COLO668 (cell line): ENCODE results near the gene WAS.
"Not testable (repeated sequence)": the region's sequence is repeated elsewhere in the genome, so short reads cannot be mapped to it uniquely, and the experiment has no call there.

ENCODE experiments used
- DNase-seq: peaks from one replicate; lab custom pipeline; 2025; ENCODE audit not compliant: unreplicated experiment; lab: John Stamatoyannopoulos, UW

WAS gene

DNA sequence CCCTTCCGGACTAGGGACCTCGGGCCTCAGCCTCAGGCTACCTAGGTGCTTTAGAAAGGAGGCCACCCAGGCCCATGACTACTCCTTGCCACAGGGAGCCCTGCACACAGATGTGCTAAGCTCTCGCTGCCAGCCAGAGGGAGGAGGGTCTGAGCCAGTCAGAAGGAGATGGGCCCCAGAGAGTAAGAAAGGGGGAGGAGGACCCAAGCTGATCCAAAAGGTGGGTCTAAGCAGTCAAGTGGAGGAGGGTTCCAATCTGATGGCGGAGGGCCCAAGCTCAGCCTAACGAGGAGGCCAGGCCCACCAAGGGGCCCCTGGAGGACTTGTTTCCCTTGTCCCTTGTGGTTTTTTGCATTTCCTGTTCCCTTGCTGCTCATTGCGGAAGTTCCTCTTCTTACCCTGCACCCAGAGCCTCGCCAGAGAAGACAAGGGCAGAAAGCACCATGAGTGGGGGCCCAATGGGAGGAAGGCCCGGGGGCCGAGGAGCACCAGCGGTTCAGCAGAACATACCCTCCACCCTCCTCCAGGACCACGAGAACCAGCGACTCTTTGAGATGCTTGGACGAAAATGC lies at the start of gene WAS:
Gene WAS, plus strand, starts transcription at position 389 of the 572 bp plus-strand sequence. Its CDS starts 55 bp downstream, at position 444.
- no peak for DNase-seq

DNA sequence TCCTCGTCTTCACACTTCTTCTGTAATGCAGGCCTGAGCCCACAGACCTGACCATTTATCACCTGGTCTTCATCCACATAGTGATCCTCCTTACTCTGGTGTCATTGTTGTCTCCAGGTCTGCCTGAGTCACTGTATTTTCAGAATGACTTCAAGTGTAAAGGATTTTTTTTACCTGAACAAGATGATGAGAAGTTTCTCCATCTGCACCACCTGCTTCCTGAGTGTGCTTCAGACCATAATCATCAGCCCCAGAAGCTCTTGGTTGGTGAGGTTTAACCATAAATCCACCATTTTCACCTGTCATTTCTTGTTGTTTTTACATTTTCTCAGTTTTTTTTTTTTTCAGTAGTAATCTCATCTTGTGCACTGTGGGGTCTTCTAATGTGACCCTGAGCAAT lies 47.3 kb upstream of the WAS start:
- no peak for DNase-seq

DNA sequence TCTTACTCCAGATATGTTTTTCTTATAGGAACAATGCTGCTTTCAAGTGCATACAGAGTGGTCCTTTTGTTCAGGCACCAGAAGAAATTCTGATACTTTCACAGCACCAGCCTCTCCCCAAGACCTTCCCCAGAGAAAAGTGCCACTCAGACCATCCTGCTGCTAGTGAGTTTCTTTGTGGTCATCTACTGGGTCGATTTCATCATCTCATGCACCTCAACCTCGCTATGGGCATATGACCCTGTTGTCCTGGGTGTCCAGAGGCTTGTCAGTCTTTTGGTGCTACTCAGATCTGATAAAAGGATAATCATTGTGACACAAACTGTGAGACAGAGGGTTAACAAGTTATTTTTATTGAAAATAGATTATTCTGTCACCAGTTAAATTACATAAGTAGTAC lies 46.8 kb upstream of the WAS start:
- DNase-seq, result no peak

DNA sequence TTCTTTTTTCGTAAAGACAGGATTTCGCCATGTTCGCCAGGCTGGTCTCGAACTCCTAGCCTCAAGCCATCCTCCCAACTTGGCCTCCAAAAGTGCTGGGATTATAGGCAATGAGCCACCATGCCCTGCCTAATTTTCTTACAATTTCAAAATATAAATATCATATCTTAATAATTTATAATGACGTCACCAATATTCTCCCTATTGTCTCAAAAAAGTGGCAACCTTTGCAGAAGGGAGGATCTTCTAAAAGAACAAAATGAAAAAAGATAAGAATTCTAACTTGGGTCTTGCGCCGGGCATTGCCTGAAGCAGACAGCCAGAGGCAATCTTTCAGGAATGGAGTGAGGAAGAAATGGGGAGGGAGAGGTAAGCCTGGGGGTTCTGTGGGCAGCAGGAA lies 37.9 kb upstream of the WAS start:
- DNase-seq, result no peak

DNA sequence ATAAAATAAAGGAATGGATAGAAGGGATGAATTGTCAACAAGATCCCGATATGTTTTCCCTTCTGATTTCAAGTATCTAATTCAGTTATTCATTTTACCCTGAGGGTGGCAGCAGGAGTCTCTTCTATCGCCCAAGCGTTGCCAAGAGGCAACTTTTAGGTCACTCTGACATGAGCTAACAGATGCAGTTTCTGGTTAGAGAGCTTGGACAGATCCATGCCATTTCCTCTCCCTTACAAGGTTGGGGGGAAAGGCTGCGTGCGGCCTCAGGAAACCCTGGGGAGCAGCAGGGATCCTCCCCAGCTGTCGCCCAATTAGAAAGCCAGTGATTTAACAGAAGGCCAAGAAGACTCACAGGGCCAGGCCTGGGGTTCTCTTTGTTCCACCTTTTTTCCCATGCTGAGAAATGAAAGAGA lies 35.3 kb upstream of the WAS start:
- DNase-seq, result peak; percentile 3

DNA sequence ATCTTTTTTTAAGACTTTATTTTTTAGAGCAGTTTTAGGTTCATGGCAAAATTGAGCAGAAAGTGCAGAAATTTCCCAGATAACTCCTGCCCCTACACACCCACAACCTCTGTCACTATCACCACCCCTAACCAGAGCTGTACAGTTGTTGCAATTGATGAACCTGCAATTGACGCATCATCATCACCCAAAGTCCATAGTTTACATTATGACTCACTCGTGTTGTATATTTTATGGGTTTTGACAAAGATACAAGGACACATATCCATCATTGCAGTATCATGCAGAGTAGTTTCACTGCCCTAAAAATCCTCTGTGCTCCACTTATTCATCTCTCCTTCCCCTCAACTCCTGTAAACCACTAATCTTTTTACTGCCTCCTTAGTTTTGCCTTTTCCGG lies 34.5 kb upstream of the WAS start:
- DNase-seq, result no peak

DNA sequence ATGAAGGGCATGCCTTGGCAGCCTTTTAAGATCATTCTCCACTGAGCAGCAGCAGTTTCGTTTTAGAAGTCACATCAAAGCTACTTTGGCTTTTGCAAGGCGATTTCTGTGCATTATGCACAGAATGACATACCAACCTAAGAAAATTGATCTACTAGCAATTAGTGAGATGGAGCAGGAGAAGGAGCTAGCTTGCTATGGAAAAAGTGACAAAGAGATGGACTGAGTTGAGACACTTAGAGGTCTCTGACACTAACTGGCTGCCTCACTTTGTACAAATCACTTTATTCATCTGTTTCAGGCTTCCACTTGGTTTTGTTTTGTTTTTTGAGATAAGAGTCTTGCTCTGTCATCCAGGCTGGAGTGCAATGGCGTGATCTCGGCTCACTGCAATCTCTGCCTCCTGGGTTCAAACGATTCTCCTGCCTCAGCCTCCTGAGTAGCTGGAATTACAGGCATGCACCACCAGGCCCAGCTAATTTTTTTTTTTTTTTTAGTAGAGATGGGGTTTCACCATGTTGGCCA lies 31.5 kb upstream of the WAS start:
- not testable (repeated sequence) for DNase-seq

DNA sequence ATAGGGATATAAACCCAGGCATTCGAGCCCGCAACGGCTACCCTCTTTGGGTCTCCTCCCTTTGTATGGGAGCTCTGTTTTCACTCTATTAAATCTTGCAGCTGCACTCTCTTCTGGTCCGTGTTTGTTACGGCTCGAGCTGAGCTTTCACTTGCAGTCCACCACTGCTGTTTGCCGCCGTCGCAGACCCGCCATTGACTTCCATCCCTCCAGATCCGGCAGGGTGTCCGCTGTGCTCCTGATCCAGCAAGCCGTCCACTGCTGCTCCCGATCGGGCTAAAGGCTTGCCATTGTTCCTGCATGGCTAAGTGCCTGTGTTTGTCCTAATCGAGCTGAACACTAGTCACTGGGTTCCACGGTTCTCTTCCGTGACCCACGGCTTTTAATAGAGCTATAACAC lies 28.9 kb upstream of the WAS start:
- not testable (repeated sequence) for DNase-seq

DNA sequence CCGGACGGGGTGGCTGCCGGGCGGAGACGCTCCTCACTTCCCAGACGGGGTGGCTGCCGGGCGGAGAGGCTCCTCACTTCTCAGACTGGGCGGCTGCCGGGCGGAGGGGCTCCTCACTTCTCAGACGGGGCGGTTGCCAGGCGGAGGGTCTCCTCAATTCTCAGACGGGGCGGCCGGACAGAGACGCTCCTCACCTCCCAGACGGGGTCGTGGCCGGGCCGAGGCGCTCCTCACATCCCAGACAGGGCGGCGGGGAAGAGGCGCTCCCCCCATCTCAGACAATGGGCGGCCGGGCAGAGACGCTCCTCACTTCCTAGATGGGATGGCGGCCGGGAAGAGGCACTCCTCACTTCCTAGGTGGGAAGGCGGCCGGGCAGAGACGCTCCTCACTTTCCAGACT lies 23.9 kb upstream of the WAS start:
- not testable (repeated sequence) for DNase-seq

DNA sequence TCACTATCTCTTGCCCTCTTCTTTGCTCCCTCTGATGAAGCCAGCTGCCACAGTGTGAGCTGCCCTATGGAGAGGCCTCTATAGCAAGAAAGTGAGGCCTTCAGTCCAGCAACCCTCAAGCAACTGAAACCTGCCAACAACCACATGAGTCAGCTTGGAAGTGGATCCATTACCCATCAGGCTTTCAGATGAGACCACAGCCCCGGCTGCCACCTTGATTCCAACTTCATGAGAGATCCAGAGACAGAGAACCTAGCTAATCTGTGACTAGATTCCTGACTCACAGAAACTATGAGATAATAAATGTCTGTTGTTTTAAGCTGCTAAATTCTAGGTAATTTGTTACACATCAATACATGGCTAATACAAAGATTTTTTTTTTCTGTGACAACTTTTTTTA lies 20.4 kb upstream of the WAS start:
- DNase-seq, result no peak

DNA sequence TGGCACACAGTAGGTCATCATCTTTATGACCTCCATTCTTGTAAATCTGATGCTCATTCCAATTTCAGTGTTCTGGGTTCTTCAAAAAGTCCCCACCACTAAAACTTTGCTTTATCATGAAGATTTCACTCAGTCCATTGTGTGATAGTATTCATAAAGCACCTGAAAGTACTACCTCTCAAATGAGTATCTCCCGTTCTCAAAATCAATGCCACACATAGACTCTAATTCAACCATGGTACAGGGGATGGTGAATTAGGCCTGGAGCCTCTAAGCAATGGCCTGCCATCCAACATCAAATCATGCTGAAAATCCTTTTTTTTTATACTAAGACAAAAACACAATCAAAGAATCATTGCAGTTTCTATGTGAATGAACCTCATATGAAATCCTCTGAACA lies 19.4 kb upstream of the WAS start:
- DNase-seq, result no peak

DNA sequence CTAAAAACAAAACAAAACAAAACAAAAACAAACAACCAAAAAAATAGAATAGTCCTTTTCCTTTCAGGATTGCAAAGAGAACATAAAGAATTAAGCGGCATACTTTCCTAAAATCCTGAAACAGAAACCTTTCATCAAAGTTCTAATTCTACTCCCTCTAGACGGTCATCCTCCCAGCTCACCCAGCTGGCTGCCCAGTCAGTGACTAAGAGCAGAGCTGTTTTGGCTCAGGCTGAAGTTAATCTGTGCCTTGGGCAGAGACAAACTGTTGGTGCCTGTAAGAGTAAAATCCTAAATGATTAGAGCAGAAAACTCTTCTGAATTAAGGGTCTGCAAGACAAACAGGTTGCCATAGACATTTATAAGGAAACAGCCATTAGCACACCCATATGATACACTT lies 17.6 kb upstream of the WAS start:
- DNase-seq, result no peak

DNA sequence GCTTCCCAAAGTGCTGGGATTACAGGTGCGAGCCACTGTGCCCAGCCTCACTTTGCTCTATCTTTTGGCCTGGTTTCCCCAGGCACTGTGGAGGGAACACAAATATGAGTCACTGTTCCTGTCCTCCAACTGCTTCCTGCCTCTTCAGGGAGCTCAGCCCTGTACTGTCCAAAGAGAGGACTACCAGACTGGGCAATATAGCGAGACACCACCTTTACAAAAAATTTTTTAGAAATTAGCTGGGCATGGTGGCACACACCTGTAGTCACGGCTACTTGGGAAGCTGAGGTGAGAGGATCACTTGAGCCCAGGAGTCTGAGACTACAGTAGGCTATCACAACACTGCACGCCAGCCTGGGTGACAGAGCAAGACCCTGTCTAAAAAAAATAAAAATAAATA lies 16.9 kb upstream of the WAS start:
- DNase-seq, result no peak

DNA sequence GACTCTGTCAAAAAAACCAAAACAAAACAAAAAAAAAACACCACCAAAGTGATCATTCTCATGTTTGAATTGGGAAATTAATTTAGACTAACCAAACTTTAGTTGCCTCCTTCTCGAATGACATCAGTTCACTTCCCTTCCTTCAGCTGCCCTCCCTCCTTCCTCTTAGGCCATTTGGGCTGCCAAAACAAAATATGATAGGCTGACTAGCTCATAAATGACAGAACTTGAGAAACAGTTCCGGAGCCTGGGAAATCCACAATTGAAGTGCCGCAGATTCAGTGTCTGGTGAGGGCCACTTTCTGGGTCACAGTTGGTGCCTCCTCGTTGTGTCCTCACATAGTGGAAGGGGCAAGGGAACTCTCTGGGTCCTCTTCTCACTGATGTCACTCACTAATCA lies 16.1 kb upstream of the WAS start:
- DNase-seq, result no peak

DNA sequence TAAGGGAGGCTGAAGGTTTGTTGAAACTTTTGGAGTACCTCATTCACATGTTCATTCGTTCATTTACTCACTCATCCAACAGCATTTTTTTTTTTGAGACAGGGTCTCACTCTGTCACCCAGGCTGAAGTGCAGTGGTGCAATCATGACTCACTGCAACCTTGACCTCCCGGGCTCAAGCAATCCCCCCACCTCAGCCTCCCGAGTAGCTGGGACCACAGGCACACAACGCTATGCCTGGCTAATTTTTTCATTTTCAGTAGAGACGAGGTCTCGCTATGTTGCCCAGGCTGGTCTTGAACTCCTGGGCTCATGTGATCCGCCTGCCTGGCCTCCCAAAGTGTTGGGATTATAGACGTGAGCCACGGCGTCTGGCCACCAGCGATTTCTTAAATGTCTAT lies 15.4 kb upstream of the WAS start:
- not testable (repeated sequence) for DNase-seq

DNA sequence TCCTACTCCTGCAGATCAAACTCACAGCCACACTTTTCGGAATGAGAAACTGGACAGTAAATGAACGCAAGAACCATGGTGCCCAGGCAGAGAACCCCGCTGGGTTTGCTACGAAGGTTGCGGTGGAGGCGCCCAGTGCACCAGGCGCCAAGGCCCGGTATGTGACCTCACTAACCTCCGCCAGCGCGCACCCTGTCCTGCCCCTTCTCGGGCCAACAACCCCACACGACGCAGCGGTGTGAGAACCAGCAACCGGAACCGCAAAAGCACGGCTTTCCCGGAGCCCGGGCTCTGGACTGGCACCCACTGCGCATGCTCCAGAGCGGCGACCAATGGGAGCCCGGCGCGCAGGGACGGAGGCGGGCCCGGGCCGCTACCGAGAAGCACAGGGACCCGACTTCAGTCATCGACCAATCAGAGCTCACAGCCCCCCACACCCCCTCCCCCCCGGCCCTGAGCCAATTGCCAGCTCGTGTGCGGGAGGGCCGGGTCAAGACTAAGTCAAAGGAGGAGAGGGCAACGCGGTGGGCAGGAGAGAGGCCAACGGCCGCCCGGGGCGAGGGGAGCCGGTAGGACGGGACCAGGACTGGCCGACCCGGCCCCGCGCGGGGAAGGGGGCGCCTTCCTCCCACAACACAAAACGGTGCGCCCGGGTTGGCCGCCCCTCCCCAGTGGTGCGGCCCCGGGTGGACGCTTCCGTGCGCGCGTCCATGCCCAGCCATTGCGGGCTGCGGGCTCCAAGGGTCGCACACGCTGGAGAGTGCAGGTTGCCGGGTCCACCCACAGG lies 7.3 kb upstream of the WAS start:
- DNase-seq, result peak; percentile 92

DNA sequence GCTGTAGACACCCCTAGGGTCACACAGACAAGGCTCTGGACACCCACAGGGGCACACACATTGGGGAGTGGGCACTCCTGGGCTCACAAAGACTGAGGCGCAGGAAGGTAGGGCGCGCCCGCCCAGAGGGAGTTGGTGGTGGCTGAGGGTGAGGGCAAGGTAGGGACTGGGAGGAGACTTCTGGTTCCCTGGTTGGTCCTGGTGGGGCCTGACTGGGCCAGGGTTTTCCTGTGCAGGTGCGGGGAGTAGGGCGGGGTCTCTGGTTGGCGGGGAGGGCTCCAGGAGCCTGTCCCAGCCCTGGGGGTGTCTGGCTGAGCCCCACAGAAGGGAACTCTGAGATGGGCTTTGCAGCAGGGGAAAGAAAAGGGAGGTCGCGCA lies 6.7 kb upstream of the WAS start:
- DNase-seq, result peak; percentile 41

DNA sequence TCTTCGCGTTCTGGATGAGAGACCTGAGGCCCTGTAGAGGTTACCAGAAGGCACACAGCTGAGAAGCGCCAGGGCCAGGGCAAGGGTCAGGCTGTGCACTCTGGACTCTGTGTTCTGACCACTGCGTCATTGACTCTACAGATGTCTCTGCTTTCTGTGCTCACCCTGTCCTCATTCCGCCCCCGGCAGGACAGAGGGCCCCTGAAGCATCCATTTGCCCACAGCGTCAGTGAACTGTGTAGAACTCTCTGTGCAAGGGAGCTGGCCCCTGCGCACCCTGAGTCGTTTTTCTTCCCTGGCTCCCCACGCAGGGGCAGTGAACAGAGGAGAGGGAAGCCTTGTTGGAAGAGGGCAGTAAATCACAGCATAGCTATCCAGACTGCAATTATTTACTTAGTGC lies 6.1 kb upstream of the WAS start:
- DNase-seq, result no peak

DNA sequence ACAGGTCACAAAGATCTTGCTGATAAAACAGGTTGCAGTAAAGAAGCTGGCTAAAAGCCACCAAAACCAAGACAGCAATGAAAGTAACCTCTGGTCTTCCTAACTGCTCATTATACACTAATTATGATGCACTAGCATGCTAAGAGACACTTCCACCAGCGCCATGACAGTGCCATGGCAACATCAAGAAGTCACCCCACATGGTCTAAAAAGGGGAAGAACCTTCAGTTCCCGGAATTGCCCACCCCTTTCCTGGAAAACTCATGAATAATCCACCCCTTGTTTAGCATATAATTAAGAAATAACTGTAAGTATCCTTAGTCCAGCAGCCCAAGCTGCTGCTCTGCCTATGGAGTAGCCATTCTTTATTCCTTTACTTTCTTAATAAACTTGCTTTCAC lies 3.1 kb upstream of the WAS start:
- not testable (repeated sequence) for DNase-seq

DNA sequence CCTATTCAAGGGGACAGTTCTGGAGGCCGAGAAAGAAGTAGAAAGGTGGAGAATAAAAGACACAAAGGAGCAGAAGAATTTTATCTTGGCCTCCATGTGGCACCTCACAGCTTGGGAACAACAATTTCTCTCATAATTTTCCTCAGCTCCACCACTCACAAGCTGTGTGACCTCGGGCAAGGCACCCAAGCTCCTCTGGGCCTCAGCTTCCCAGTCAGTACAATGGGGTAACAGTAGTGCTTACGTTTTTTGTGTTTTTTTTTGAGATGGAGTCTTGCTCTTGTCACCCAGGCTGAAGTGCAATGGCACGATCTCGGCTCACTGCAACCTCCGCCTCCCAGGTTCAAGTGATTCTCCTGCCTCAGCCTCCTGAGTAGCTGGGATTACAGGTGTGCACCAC lies 2.7 kb upstream of the WAS start:
- not testable (repeated sequence) for DNase-seq

DNA sequence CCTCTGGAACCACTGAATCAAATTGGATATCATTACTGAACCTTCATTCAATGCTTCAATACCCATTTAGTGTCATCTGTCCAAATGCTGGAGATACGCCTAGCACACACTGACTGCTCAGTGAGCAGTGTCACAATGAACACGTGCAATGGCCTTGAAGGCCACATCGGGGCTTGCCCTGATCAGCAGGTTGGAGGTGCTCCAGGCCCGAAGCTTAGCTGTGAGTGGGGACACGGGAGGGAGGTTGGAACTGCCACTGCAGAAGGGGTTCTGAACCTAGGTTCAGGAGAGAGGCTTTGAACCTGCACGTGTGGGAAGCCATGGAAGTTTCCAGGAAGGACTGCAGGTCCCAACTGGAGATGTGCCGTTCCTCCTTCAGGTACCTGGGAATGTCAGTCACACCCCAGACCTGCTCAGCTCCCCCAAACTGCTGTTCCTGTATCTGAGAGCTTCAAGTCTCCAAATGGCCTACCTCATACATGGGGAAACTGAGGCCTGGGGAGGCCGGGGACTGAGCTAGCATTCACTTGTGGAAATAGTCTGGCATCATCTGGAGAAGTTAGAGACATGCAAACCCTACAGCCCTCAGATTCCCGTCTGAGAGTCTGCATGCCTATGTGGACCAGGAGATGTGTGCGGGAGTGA lies 1.9 kb upstream of the WAS start:
- no peak for DNase-seq

DNA sequence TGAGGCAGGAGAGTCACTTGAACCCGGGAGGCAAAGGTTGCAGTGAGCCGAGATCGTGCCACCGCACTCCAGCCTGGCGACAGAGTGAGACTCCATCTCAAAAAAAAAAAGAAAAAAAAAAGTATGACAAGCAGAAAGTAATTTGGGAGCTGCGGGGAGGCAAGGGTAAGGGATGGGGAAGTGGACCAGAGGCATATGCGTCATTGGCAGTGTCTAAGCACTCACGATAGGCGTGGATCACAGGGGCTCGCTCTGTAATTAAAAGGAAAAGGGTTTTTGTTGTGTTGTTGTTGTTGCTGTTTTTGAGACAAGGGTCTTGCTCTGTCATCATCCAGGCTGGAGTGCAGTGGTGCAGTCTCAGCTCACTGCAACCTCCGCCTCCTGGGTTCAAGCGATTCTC lies 804 bp upstream of the WAS start:
- DNase-seq, result not testable (repeated sequence)
